Anterior cingulate cortex (tissue), 58 donors: ENCODE data around the gene RGS9.
A peak's percentile ranks its signal among the peaks of the same experiment; 100 is the strongest.
"Not testable (repeated sequence)": the region's sequence is repeated elsewhere in the genome, so short reads cannot be mapped to it uniquely, and the experiment has no call there.

ENCODE experiments used
- DNase-seq, 58 donors: peaks; one replicate each; lab custom pipeline; 2025; lab: John Stamatoyannopoulos, UW

Gene RGS9

DNA sequence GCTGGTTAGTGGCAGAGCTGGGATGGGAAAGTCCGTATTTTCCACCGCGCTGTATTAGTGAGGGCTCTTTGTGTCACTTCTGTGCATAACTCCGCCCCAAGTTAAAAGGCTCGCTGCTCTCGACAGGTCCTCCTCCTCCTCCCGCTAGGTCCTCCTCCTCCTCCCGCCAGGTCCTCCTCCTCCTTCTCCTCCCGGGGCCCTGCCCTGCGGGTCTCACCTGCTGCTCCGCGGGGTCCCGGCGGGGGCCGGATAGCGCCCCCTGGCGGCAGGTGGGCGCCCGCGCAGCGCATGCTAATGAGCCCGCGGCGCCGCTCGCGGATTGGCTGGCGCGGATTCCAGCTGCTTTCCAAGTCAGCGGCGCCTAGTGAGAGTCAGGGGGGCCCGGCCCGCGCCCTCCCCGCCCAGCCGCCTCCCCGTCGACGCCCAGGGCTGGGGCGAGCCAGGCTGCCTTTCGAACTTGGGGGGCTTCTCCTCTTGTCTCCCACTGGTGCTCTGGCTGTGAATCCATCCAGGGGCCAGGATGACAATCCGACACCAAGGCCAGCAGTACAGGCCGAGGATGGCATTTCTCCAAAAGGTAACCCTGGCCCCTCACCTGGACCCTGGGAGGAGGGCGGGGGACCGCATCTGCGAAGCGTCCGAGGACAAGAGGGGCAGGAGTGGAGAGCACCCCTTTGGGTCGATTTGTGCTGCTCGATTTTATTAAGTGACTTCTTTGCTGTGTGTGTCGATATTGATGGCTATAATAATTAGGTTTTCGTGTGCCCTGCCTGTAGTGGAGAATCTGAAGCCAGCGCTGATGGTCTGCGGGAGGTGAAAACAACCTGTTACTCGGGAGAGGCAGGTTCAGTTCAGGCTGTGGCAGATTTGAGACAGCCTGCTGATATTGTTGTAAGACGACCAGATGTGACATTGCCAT is at the start of gene RGS9:
TSS of gene RGS9 (plus strand) at position 350 of the 919 bp plus-strand sequence. CDS start at position 521, 171 bp downstream.
- DNase-seq = peak in 56 of 58 donors; percentile 10 to 91 (median 71)

DNA sequence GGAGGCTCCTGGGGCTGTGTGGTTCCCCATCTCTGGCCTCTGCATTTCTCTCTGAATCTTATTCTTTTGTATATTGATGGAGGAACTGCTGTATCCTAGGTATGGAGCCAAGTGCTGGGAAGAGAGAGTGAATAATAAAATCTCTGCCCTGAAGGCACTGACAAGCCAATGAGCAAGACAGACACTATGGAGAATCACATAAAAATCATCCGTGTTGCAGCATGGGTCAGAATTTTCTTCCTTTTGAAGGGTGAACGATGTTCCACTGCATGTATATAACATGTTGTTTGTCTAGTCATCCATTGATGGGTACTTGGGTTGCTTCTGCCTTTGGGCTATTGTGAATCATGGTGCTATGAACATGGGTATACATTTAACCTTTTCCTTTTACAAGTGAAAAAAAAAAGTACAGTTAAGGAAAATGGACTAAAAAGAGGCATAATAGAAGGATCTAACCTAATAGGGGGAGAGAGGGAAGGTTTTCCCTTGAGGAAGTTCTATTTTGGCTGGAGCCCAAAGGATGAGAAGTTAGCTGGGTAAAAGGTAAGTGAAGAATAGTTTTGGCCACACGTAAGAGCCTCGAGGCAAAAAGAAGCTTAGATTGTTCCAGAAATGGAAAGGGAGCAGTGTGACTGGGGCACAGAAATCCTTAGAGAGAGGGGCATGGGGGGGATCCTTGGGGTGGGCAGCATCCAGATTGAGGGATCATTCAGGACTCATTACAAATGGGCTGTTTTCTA is 48.4 kb upstream of the RGS9 start:
- DNase-seq = no peak

DNA sequence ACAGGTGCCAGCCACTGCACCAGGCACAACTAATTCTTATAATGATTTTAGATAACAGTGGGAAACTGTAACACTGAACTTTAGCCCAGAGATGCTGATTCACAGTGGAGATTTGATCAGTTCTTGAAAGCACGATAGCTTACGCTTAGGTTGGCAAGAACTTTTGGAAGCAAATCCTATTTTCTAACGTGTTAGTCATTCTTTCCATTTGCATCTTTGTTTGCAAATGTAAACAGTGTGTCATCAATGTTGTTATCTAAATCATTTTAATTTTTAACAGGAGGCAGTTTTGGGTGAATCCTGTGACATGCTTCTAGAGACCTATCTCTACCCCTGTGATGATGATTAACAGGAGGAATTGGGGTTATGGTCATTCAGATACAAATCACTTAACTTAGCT is 44.9 kb upstream of the RGS9 start:
- DNase-seq = no peak

DNA sequence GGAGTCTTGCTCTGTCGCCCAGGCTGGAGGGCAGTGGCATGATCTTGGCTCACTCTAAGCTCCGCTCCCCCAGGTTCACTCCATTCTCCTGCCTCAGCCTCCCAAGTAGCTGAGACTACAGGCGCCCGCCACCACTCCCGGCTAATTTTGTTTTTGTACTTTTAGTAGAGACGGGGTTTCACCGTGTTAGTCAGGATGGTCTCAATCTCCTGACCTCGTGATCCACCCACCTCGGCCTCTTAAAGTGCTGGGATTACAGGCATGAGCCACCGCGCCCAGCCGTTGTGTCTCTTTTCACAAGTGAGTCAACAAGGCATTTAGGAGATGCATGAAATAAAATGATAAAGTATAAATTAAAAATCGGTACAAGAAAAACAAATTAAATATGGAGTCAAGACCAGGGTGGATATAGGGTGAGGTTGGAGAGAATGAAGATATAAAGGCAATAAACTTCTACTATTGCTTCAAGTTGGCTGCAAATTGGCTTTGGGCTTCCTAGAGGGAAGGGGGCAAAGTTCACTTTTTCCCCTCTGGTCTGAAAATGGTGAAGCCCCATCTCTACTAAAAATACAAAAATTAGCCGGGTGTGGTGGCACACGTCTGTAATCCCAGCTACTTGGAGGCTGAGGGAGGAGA is 44.3 kb upstream of the RGS9 start:
- DNase-seq = not testable (repeated sequence)

DNA sequence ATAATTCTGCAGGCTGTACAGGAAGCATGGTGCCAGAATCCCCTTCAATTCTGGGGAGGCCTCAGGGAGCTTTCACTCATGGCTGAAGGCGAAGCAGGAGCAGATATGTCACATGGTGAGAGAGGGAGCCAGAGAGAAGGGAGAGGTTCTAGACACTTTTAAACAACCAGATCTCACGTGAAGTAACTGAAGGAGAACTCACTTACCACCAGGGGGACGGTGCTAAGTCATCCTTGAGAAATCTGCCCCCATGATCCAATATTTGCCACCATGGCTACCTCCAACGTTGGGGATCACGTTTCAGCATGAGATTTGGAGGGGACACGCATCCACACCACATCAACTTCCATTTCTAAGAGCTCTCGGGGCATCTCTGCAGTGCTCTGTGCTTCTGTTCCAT is 43.2 kb upstream of the RGS9 start:
- DNase-seq = no peak

DNA sequence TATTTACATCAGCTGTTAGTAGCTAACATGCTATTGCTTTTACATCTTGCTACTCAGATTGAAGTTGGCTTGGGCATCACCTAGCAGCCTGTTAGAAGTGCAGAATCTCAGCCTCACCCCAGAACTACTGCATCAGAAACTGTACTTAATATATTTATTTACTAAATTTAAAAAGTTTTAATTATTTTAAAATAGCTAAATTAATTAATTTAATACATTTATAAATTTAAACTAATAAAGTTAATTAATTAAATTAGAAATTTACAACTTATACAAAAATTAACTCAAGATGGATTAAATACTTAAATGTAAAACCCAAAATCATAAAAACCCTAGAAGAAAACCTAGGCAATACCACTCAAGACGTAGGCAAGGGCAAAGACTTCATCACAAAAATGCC is 41.7 kb upstream of the RGS9 start:
- no peak for DNase-seq

DNA sequence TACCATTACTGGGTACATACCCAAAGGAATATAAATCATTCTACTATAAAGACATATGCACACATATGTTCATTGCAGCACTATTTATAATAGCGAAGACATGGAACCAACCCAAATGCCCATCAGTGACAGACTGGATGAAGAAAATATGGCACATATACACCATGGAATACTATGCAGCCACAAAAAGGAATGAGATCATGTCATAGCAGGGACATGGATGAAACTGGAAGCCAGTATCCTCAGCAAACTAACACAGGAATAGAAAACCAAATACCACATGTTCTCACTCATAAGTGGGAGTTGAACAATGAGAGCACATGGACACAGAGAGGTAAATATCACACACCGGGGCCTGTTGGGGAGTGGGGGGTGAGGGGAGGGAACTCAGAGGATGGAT is 40.8 kb upstream of the RGS9 start:
- DNase-seq = not testable (repeated sequence)

DNA sequence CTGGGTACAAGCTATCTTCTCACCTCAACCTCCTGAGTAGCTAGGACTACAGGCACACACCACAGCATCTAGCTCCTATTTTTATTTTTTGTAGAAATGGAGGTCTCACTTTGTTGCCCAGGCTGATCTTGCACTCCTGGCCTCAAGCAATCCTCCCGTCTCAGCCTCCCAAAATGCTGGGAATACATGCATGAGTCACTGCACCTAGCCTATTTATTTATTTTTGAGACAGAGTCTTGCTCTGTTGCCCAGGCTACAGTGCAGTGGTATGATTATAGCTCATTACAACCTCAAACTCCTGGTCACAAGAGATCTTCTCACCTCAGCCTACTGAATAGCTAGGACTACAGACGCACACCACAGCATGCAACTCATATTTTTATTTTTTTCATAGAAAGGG is 40.1 kb upstream of the RGS9 start:
- DNase-seq = no peak

DNA sequence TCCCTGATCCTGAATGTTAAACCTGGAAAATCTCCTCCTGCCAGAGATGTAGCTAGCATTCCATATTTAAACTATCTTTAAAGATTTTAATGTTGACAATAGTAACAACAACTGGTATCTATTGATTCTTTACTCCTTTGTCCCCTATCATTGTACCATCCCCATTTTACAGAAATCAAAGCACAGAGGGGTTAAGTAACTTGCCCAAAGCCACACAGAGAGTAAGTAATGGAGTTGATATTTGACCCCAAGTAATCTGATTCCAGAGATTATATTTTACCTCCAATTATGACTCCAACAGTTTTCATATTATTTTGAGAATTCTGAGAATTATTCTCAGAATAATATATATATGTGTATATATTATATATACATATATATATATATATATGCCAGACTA is 37.7 kb upstream of the RGS9 start:
- no peak for DNase-seq

DNA sequence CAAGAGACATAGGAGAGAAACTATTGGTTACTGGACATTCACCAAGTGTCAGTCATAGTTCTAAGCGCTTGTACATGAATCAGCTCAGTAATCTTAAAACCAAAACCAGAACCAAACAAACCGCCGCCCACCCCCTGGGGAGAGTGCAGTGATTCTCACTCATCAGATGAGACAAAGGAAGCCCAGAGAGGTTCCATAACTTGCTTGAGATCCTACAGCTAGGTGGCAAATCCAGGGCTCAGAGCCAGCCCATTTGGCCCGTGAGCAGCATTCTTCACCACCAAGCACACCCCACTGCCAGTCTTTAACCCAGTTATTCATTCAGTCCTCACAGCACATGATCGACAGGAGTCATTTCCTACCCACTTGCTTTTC is 37.2 kb upstream of the RGS9 start:
- DNase-seq = peak in 3 of 58 donors; percentile 23 to 48 (median 38)

DNA sequence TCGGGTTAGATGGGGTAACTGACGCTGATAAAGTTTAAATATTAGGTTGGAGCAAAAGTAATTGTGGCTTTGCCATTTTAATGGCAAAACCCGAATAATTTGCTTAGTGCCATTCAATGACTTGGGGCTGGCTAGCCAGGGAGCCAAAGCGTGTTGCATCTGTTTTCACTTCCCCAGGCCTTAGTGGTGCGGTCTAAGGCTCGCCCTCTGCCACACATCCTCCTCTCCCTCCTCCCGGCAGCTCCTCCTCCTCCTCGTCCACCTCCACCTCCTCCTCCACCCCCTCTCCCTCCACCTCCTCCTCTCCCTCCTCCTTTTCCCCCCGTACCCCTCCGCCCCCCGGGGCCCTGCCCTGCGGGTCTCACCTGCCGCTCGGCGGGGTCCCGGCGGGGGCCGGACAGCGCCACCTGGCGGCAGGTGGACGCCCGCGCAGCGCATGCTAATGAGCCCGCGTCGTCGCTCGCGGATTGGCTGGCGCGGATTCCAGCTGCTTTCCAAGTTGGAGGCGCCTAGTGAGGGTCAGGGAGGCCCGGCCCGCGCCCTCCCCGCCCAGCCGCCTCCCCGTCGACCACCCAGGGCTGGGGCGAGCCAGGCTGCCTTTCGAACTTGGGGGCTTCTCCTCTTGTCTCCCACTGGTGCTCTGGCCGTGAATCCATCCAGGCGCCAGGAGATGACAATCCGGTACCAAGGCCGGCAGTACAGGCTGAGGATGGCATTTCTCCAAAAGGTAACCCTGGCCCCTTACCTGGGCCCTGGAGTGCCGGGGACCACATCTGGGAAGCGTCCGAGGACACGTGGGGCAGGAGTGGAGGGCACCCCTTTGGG is 36.6 kb upstream of the RGS9 start:
- DNase-seq = peak in 56 of 58 donors; percentile 13 to 90 (median 76)

DNA sequence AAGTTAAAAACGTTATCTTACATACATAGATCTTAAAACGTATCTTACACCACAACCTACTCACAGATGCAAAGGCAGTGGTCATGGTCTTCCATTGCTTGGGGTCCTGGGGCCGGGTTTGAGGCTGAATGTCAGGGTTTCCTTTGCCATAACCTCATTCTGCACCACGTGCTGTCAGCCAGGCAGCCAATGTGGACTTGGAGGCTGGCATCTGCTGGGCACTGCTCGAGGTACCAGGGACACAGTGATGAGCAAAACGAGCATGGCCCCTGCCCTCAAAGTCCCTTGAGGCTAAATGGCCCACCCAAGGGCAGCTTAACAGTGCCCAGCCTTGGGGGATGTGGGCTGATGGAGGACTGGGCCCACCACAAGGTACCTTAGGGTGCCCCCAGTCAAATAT is 35.8 kb upstream of the RGS9 start:
- peak in 1 of 58 donors; percentile 8 for DNase-seq

DNA sequence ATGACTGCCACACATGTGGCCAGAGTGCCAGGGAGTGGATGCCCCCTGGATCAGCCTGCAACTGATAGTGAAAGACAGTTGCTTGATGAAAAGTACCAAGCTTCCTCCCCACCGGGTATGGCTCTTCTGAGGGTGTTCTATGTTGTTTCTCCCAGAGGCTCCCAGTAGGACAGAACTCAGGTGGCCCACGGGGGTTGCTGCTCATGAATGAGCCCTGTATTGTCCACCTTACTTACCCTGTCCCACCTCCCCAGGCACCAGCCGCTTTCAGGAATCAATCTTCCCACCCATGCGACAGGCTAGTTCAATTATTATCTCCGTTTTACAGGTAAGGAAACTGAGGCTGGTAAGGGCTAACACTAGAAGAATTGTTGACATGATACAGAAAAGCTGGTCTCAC is 34.9 kb upstream of the RGS9 start:
- no peak for DNase-seq

DNA sequence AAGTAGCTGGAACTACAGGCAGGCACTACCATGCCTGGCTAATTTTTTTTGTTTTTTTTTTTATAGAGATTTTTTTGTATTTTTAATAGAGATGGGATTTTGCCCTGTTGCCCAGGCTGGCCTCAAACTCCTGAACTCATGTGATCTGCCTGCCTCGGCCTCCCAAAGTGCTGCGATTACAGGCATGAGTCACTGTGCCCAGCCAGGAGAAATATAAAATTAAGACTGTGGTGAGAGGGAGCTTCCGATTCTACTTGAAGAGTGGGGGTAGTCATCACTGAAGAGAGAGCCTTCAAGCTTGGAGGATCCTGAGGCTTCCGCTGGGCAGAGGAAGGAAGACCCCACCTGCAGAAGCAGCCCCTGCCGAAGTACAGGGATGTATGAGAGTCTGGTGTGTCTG is 34.4 kb upstream of the RGS9 start:
- no peak for DNase-seq

DNA sequence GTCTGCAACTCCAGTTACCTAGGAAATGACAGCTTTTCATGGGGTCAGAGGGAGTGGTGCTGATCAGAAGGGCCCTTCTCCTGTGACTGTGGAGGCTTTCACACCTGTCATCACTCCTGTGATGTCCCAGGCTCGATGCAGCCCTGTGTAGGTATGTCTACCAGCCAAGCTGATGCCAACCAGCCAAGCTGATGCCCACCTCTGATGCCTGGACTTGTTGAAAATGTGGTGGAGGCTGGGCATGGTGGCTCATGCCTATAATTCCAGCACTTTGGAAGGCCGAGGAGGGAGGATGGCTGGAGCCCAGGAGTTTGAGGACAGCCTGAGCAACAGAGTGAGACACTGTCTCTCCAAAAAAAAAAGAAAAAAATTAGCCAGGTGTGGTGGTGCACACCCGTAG is 33.7 kb upstream of the RGS9 start:
- no peak for DNase-seq

DNA sequence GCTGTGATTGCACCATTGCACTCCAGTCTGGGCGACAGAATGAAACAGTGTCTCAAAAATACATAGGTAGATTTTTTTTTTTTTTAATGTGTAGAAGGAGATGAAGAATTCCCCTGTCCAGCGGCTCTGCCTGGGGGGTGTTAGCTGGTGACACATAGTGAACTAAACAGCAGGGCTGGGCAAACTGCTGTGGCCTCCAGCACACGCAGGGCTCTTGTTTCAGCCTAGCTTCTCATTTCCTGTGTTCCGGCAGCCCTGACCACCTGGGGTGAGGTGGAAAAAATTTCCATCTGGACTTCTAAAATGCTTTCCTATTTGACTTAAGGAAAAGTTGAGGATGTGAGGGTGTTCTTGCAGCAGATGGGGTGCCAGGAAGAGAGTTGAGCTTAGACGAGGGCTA is 33.3 kb upstream of the RGS9 start:
- no peak for DNase-seq

DNA sequence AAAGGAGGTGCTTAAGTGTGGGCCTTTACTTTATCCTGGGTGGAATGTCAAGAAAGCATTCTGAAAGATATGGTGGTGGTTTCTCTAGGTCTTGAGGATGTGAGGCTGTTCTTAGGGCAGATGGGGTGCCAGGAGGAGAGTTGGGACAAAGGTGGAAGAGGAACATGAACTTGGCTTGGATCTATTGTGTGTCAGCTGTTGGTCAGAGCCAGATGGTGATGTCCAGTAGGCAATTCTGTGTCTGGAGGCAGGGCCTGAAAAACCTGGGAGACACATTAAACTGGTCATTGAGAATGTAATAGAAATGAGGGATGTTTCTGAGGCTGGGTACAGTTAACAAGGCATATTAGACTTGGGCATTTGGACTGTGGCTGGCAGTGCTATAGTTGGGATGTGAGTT is 32.6 kb upstream of the RGS9 start:
- DNase-seq = no peak

DNA sequence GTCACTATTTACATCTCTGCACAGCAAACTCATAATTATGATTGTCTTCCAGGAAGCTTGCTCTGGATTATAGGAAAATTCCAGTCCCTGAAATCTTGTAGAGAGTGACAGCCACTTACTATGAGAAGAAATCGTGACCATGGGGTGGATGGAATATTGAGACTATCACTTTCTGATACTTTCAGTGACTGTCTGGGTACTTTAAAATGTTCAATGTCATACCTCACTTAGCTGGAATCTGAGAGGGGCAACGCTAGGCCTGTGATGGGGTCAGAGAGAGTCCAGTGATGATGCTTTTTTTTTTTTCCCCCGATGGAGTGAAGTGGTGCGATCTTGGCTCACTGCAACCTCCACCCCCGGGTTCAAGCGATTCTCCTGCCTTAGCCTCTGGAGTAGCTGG is 32.2 kb upstream of the RGS9 start:
- DNase-seq = no peak

DNA sequence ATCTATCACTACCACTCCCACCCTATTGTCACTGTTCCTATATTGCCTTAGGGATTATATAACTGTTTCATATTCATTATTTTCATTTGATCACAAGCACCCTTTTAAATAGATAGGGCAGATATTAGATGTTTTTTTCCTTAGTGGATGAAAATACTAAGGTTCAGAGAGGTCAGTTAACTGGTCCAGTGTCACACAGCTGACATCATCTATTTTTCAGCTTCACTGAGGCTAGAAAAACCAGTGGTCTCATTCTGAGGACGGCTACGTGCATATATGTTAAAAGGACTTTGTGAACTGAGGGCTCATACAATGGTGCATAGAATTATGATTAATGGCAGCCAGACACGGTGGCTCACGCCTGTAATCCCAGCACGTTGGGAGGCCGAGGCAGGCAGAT is 29.0 kb upstream of the RGS9 start:
- DNase-seq = no peak

DNA sequence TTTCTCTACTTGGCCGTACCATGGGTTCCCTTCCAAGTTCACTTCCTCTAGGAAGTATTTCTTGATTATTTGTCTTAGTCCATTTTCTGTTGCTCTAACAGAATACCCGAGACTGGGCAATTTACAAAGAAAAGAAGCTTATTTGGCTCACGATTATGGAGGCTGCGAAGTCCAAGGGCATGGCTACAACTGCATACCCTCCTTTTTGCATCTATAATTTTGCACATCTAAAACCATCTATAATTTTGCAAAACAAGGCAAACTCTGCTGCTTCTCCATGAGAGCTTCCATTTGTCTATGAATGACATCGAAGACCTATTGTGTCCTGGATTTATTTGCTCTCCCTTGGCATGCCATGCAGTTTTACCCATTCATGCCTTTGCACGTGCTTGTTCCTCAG is 27.6 kb upstream of the RGS9 start:
- no peak for DNase-seq
